AG04449 (cell line): ENCODE measurements around the gene CLK3.

Source experiments
- CTCF ChIA-PET: fragments of 350-600 bp; formaldehyde crosslinking; extraction: SDS; loops from one replicate; lab custom pipeline; 2021; ENCODE audit warnings: antibody characterized with exemption; lab: Yijun Ruan, JAX
- POLR2A ChIA-PET: fragments of 400-600, 350-600 bp; formaldehyde crosslinking; extraction: SDS; loops from one replicate; lab custom pipeline; 2020; ENCODE audit warnings: antibody characterized with exemption, inconsistent platforms; lab: Yijun Ruan, JAX
- DNase-seq: peaks from one replicate; pipeline ENCODE4 v3.0.0-alpha.2; 2010; ENCODE audit warnings: low read depth, low spot score
- H3K4me3 ChIP-seq: 2 replicates; pipeline ENCODE4 v1.5.1; 2011; ENCODE audit warnings: low read depth, mild to moderate bottlenecking, control low read depth, low read length
- CTCF ChIP-seq: IDR thresholded peaks from one replicate; pipeline ENCODE4 v1.5.1; 2011; ENCODE audit warnings: mild to moderate bottlenecking, moderate library complexity, low read length, control low read depth, inconsistent platforms; ENCODE audit not compliant: insufficient read depth; ENCODE audit errors: missing control alignments

Gene CLK3

GRCh38 chr15:74621936-74622335 lies 6.3 kb downstream of the CLK3 start:
- CTCF ChIA-PET: interaction anchor here (0.8 to 46.3 kb wide), 11 partner anchors 15 to 332 kb away, joined by 3 to 1672 read pairs (median 4); partner anchors contain the start of genes CSK and UBL7
- DNase-seq: no peak
- no peak overlapping the region for H3K4me3 ChIP-seq
- TF ChIP-seq CTCF: no peak
- POLR2A ChIA-PET: no interaction called here

GRCh38 chr15:74622758-74623157 lies 7.1 kb downstream of the CLK3 start:
- ChIA-PET POLR2A (no interaction called here), CTCF (interaction anchor here (0.8 to 46.3 kb wide), 8 partner anchors 14 to 331 kb away, joined by 3 to 1672 read pairs (median 4); partner anchors contain the start of genes CSK and UBL7)
- H3K4me3 ChIP-seq: no peak overlapping the region
- DNase-seq: no peak
- TF ChIP-seq CTCF: no peak

- POLR2A ChIA-PET: interaction anchor here (0.6 kb wide), 1 partner anchor 9 kb away, joined by 3 read pairs; no protein-coding TSS in a partner anchor
- CTCF ChIA-PET: interaction anchor here (0.7 to 46.3 kb wide), 6 partner anchors 13 to 330 kb away, joined by 3 to 1672 read pairs (median 72); partner anchors contain the start of gene CSK
- no peak overlapping the region for H3K4me3 ChIP-seq
- no peak for DNase-seq
- no peak for TF ChIP-seq CTCF
These were observed 8.5 kb downstream of the CLK3 start for GRCh38 chr15:74624020-74624602.

GRCh38 chr15:74625693-74626092 lies 10.1 kb downstream of the CLK3 start:
- no peak overlapping the region for H3K4me3 ChIP-seq
- no peak for TF ChIP-seq CTCF
- POLR2A ChIA-PET: interaction anchor here (1.0 to 1.1 kb wide), 2 partner anchors 9 to 165 kb away, joined by 3 read pairs; partner anchors contain the start of gene UBL7
- CTCF ChIA-PET: interaction anchor here (3.3 to 46.3 kb wide), 4 partner anchors 8 to 253 kb away, joined by 22 to 1672 read pairs (median 240); partner anchors contain the start of gene CSK
- no peak for DNase-seq

GRCh38 chr15:74626336-74626735 lies 10.7 kb downstream of the CLK3 start:
- no peak for TF ChIP-seq CTCF
- DNase-seq: no peak
- POLR2A ChIA-PET: no interaction called here
- no peak overlapping the region for H3K4me3 ChIP-seq
- CTCF ChIA-PET: interaction anchor here (3.3 to 46.3 kb wide), 4 partner anchors 8 to 254 kb away, joined by 22 to 1672 read pairs (median 240); partner anchors contain the start of gene CSK

GRCh38 chr15:74626752-74627692 lies 11.4 kb downstream of the CLK3 start:
- TF ChIP-seq CTCF: no peak
- H3K4me3 ChIP-seq: no peak overlapping the region
- DNase-seq: no peak
- CTCF ChIA-PET: interaction anchor here (3.3 to 46.3 kb wide), 4 partner anchors 9 to 254 kb away, joined by 22 to 1672 read pairs (median 240); partner anchors contain the start of gene CSK
- POLR2A ChIA-PET: no interaction called here
